Gastrocnemius medialis (tissue), 4 donors: ENCODE results near the gene SPATA46.

Experiments
- POLR2A ChIP-seq, 2 donors: fragments of 450-650 bp; IDR thresholded peaks; one replicate each; pipeline ENCODE4 v1.6.1; 2017; ENCODE audit warnings: antibody characterized with exemption in 2 of 2, mild to moderate bottlenecking in 2 of 2, moderate library complexity in 2 of 2
- TF ChIP-seq, protein P1 (sequence below), 5 experiments: fragments of 450-650 bp in 3 of 5; fragments of 200-600 bp in 2 of 5; sonication (generic) in 2 of 5; IDR thresholded peaks in 4 of 5; conservative IDR thresholded peaks in 1 of 5; 1 replicate in 4 of 5; 2 replicates in 1 of 5; pipeline ENCODE4 v1.5.1; 2016 to 2019; ENCODE audit warnings: antibody characterized with exemption in 5 of 5, mild to moderate bottlenecking in 3 of 5, moderate library complexity in 3 of 5

DNA sequence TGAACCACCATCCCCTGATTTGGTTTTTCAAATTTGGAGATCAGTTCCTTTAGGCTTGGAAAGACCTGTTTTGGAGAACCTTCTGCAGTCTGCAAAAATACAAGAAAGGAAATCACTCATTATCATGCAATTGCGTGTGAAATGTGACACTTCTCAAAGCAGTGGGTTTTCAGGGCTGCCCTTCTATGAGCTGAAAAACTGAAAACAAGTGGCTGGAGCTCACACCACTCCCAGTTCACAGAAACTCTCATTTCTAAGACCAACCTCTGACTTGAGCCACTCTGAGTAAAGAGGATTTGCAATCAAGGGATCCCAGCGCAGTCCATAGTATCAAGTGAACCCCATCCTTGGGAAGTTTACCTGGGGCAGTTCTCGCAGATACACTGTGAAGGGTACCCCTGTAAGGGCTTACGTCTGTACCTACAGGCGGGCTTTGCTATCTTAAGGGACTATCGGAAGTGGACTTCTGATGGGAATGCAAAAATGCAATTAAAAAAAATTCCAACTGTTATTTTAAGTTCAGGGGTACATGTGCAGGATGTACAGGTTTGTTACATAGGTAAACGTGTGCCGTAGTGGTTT, 22.4 kb upstream of the SPATA46 start:
- TF ChIP-seq, protein P1, sequence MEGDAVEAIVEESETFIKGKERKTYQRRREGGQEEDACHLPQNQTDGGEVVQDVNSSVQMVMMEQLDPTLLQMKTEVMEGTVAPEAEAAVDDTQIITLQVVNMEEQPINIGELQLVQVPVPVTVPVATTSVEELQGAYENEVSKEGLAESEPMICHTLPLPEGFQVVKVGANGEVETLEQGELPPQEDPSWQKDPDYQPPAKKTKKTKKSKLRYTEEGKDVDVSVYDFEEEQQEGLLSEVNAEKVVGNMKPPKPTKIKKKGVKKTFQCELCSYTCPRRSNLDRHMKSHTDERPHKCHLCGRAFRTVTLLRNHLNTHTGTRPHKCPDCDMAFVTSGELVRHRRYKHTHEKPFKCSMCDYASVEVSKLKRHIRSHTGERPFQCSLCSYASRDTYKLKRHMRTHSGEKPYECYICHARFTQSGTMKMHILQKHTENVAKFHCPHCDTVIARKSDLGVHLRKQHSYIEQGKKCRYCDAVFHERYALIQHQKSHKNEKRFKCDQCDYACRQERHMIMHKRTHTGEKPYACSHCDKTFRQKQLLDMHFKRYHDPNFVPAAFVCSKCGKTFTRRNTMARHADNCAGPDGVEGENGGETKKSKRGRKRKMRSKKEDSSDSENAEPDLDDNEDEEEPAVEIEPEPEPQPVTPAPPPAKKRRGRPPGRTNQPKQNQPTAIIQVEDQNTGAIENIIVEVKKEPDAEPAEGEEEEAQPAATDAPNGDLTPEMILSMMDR (IDR thresholded peaks at IDR 0.05 in 4 of 5, conservative IDR thresholded peaks at IDR 0.05 in 1 of 5): no peak
- no peak for TF ChIP-seq POLR2A (IDR thresholded peaks at IDR 0.05)
